Stimulated activated CD4-positive, alpha-beta T cell treated with anti-CD3 and anti-CD28 coated beads, Interleukin-15, amount 100 ng/mL, for 24 hours (primary cell): ENCODE data around the gene PLAAT4.
"Not testable (repeated sequence)": the region's sequence is repeated elsewhere in the genome, so short reads cannot be mapped to it uniquely, and the experiment has no call there.

Experiments used
- DNase-seq: peaks from one replicate; pipeline ENCODE4 v3.0.0-alpha.2; 2020

The PLAAT4 gene

GRCh38 chr11:63573881-63574855, 37.6 kb downstream of the PLAAT4 start:
- peak; percentile 26 for DNase-seq

GRCh38 chr11:63574856-63575602, 38.4 kb downstream of the PLAAT4 start:
- DNase-seq: no peak

GRCh38 chr11:63578882-63579281, 42.3 kb downstream of the PLAAT4 start:
- not testable (repeated sequence) for DNase-seq

DNA sequence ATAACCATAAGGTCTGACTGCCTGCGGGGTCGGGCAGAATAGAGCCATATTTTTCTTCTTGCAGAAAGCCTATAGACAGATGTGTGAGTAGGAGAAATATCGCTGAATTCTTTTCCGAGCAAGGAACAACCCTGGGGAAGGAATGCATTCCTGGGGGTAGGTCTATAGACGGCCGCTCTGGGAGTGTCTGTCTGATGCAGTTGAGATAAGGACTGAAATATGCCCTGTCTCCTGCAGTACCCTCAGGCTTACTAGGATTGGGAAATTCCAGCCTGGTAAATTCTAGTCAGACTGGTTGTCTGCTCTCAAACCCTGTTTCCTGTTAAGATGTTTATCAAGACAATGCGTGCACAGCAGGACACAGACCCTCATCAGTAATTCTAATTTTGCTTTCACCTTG, 44.6 kb downstream of the PLAAT4 start:
- DNase-seq: not testable (repeated sequence)

DNA sequence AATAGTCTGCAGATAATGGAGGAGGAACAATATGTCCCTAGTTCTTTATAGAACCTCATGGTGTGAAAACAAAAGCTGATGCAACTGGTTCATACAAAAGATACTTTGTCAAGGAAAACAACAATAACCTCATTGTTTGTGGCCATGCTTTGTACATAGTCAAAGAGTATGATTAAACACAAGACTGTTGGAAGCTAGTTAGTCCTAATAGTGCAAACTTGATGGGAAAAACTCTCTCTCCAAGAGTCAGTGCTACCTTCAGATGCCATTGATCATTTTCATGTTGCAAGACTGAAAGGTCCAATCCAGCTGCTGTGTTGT, 46.7 kb downstream of the PLAAT4 start:
- DNase-seq: no peak

DNA sequence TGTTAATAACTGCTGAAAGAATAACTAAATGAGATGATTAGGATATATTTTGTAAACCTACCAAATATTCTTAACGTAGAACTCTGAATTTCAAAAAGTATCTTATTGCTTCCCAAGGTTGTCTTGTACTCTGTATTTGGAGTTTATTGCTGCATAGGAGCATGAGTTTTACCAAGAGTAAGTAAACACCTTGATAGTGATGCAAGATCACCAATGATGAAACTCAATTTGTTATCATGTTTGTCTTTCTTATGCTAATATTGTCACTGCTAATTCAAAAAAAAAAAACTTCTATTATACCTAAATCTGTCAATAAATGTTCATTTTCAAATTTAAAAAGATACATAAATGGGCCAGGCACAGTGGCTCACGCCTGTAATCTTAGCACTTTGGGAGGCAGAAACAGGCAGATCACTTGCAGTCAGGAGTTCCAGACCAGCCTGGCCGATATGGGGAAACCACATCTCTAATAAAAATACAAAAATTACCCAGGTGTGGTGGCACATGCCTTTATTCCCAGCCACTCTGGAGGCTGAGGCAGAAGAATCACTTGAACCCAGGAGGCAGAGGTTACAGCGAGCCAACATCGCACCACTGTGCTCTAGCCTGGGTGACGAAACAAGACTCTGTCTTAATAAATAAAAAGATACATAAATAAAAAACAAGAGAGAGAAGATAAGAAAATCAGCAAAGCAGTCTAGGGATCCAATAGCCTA, 50.0 kb downstream of the PLAAT4 start:
- no peak for DNase-seq

GRCh38 chr11:63589000-63589399, 52.4 kb downstream of the PLAAT4 start:
- no peak for DNase-seq

DNA sequence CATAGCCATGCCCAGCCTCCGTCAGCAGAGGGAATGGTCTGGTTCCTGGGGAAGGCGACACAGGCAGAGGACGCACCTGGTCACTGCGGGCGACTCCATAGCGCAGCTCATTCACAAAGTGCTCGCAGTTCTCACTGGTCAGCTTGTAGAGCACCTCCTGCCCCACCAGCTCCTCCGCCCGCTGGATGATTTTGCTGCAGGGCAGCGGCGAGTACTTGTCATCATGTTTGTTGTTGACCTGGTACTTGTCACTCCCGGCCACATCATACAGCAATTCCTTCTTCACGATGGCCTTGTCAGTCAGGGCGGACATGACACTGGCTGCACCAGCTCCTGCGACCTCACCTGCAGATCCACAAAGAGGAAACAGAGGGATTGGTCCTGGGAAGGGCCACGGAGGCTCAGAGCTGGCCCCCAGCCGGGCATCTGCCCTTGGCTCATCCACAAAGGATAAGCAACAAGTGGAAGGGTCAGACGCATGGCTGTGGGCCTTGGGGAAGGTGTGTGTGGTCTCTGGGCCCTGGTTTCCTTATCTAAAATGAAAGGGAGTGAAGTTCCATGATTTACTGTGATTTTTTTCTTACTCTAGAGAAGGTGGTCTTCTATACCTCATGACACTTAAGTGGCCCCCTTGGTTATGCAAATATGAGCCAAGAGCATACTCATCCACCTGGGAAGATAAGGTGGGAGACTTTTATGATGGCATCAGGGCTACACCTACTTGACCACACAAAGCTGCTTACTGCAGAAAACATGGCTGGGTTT, 53.6 kb downstream of the PLAAT4 start:
- DNase-seq: no peak

DNA sequence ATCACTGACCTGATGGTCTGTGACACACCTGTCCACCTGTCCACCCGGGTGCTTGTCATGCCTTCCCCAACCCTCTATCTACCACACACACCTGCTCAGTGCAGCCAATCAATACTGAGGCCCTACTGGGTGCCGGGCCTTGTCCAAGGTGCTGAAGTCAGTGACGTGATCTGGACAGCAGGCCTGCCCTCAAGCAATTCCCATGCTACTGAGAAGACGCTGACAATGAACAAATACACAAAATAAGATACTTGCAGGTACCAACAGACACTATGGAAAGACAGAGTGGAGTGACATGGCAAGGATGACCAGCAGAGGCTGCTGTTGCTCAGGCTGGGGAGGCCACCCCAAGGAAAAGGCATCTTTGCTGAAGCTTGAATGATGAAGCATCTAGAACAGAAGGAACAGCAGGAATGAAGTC, 56.4 kb downstream of the PLAAT4 start:
- no peak for DNase-seq

DNA sequence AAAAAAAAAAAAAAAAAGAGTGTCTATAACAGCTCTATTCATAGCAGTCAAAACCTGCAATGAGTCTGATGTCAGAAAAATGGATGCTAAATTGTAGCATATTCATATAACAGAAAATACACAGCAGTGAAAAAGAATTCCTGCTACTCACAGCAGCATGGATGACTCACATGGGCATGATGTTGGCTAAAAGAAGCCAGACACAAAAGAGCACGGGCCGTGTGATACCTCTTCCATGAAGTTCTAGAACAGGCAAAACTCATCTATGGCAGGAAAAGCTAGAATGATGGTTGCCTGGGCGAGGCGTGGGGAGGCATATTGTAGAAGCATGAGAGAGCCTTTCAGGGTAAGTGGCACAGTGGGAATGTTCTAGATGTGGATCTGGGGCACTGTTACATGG, 58.7 kb downstream of the PLAAT4 start:
- no peak for DNase-seq
